GM12874 (cell line): ENCODE data around the gene TPRN.

ENCODE experiments used
- TF ChIP-seq, protein P1 (sequence below): IDR thresholded peaks from 2 replicates; pipeline ENCODE4 v1.5.1; 2011; ENCODE audit warnings: low read depth, mild to moderate bottlenecking, control low read depth, low read length, moderate library complexity; ENCODE audit not compliant: insufficient read depth

The TPRN gene

DNA sequence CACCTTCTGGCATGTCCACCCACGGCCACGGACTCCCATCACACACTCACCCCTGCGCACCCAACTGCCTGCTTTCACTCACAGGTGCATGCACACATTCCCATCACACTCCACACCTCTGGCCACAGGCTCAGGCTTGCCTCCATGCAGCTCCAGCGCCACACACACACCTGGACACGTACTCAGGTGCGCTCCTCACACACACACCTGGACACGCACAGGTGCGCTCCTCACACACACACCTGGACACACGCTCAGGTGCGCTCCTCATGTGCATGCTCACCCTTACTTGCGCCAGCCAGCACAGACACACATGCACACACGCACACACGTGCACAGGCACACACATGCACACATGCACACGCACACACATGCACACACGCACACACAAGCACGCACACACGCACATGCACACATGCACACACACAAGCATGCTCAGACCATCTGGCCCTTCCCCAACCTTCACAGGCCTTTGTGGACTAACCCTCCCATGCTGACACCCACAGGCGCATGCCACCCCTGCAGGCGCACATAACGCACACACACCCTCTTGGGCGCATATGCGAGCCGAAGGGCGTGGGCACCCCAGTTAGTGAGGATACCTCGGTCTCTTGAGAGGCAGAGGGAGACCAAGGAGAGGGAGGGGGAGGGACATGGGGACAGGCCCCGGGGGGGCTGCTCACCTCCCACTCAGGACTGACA is 53.3 kb downstream of the TPRN start:
- TF ChIP-seq, protein P1, sequence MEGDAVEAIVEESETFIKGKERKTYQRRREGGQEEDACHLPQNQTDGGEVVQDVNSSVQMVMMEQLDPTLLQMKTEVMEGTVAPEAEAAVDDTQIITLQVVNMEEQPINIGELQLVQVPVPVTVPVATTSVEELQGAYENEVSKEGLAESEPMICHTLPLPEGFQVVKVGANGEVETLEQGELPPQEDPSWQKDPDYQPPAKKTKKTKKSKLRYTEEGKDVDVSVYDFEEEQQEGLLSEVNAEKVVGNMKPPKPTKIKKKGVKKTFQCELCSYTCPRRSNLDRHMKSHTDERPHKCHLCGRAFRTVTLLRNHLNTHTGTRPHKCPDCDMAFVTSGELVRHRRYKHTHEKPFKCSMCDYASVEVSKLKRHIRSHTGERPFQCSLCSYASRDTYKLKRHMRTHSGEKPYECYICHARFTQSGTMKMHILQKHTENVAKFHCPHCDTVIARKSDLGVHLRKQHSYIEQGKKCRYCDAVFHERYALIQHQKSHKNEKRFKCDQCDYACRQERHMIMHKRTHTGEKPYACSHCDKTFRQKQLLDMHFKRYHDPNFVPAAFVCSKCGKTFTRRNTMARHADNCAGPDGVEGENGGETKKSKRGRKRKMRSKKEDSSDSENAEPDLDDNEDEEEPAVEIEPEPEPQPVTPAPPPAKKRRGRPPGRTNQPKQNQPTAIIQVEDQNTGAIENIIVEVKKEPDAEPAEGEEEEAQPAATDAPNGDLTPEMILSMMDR = no peak

DNA sequence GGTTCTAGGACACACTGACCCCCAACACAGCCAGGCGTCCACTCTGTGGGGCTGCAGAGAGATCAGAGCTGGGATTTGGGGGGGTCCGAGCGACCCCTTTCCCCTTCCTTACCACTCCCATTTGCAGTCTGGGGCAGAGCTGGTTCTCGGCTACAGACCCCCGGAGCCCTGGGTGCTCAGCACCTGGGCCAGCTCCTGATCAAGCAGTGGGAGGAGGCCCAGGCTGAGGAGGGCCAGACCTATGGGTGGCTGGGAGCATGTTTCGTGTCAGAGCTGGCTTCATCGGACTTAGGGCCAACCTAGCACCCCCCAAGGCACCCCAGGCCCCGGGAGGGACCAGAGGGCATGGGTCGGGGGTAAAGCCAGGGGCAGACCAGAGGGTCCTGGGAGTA is 54.0 kb downstream of the TPRN start:
- TF ChIP-seq, protein P1 = no peak

DNA sequence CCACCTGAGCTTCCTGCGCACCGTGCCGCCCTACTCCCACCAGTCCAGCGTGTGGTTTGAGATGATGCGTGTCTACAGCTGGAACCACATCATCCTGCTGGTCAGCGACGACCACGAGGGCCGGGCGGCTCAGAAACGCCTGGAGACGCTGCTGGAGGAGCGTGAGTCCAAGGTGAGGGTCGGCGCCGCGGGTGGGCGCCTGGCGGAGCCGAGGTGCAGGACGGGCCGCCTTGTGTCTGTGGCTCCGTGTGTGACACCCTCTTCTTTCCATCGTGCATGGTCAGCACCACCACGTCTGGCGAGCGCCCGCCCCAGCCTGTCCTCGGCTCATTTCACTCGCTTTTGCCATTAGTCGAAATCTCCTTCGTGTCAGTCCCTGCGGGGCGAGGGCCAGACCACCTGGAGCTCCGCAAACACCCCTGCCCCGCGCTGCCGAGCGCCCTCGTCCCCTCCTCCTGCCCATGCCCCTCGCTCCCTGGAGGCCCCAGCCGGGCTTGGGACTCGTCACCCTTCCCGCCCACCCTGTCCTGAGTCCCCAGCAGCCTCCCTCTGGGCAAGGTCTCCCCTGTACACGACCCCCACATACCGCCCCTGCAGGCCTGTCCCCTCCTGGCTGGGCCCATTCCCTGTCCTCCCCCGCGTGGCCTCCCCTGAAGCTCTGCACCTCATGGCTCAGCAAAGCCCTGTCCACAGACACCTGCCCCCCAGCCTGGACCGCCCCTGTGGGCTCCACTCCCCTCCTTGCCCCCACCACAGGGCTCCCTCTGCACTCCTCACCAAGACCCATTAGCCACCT is 54.6 kb downstream of the TPRN start:
- TF ChIP-seq, protein P1 = no peak

DNA sequence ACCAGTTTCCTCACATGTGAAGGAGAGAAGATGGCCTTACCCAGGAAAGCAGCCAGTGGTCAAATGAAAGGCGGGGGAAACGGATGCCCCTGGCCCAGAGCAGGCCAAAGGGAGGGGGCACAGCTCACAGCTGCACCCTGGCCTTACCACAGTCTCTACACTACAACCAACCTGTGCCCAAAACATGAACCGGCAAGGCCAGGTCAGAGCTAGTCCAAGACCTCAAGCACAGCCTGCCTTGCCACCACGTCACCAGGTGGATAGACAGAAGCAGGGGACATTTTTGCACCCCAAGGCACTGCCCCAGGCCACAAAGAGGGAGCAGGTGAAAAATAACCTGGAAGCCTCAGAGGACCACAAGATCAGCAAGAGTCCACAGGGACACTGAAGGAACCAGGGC is 57.1 kb downstream of the TPRN start:
- TF ChIP-seq, protein P1 = no peak

DNA sequence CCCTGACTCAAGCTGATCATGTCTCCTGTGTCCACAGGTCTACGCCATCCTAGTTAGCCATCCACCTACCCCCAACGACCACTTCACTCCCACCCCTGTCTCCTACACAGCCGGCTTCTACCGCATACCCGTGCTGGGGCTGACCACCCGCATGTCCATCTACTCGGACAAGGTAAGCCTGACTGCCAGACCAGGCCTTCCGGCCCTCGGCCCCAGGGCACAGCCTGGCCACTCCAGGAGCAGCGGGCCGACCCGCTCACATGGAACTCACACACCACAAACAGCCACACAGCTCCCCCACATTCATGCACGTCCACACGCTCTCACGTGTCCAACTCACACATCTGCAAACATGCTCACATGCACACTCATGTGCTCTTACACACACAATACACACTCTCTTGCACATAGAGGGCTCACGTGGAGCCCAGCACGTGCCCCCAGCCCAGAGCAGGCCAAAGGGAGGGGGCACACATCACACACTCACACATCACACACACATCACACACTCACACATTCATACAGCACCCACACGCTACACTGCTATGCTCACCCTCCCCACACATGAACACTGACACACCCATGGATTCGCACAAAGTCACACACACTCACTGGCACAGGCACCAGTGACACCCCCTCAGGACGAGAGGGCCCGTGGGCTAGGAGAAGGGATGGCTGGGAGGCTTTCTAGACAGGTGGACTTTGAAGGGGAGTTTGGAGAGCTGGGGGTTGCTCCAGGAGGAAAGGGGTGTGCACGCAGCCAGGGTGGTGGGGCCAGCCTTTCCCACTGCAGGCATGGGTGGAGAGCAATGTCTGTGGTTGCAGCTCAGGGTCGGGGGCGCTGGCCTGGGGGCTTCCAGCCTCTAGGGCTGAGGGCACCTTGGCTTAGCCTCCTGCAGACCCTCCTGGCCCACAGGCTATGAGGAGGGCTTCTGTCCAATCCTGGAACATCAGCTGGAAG is 58.3 kb downstream of the TPRN start:
- TF ChIP-seq, protein P1 = no peak
